Thoracic aorta (tissue), 2 donors: ENCODE data around the gene REEP5. TPM values are rescaled to one million over a fixed set of nuclear protein-coding genes. Genes with fewer than 3 reads are reported as not detected.
"Not testable (repeated sequence)": the region's sequence is repeated elsewhere in the genome, so short reads cannot be mapped to it uniquely, and the experiment has no call there.

Experiments
- ATAC-seq: fragments of 150-250 bp; one replicate; pipeline ENCODE4 v1.8.0; 2017; ENCODE audit warnings: low read depth; ENCODE audit not compliant: insufficient number of reproducible peaks, low FRiP score
- DNase-seq: peaks from one replicate; pipeline ENCODE4 v3.0.0-alpha.2; 2020; ENCODE audit warnings: low spot score
- H3K27ac ChIP-seq, 2 donors: fragments of 200-600 bp; sonication (generic); 1 replicate in 1 of 2; 2 replicates in 1 of 2; pipeline ENCODE4 v1.5.1; 2016; ENCODE audit warnings: mild to moderate bottlenecking in 2 of 2, moderate library complexity in 2 of 2
- H3K27me3 ChIP-seq: fragments of 200-600 bp; sonication (generic); replicated peaks from 2 replicates; pipeline ENCODE4 v1.6.0; 2016; ENCODE audit warnings: mild to moderate bottlenecking; ENCODE audit not compliant: insufficient read depth
- H3K36me3 ChIP-seq: fragments of 200-600 bp; sonication (generic); one replicate; pipeline ENCODE4 v1.5.1; 2016
- H3K4me1 ChIP-seq, 2 donors: fragments of 200-600 bp; sonication (generic); 1 replicate in 1 of 2; 2 replicates in 1 of 2; pipeline versions ENCODE4 v1.5.1 to v1.6.0; 2016; ENCODE audit warnings: low read depth in 2 of 2, mild to moderate bottlenecking in 1 of 2; ENCODE audit not compliant: control insufficient read depth in 1 of 2
- H3K4me3 ChIP-seq: fragments of 200-600 bp; sonication (generic); 2 replicates; pipeline ENCODE4 v1.5.1; 2016; ENCODE audit warnings: mild to moderate bottlenecking
- H3K9me3 ChIP-seq: fragments of 200-600 bp; sonication (generic); 2 replicates; pipeline ENCODE4 v1.5.1; 2016
- CTCF ChIP-seq: fragments of 200-600 bp; sonication (generic); IDR thresholded peaks from one replicate; pipeline ENCODE4 v1.5.1; 2019; ENCODE audit warnings: antibody characterized with exemption
- total RNA-seq, 2 donors: library from RNA; depleted of rRNA; stranded (reverse); fragments of >200 nt; gene quantifications; one replicate each; pipeline versions ENCODE4 v1.1.0 to v1.2.3, GENCODE V29; 2016

REEP5 gene
- total RNA-seq, 2 donors from 2014 or later, result 80.4 to 110 TPM

GRCh38 chr5:112906637-112907036, 15.4 kb downstream of the REEP5 start:
- Histone ChIP-seq H3K9me3 (no peaks in the 10 kb centered on the region), H3K4me3 (no peak overlapping the region), H3K4me1 (peaks cover 4 to 7% of the 10 kb centered on the region in 2 donors), H3K36me3 (peaks cover 15% of the 10 kb centered on the region), H3K27ac (no peak overlapping the region), H3K27me3 (no peaks in the 10 kb centered on the region)
- TF ChIP-seq CTCF, result no peak
- ATAC-seq (no peak), DNase-seq (no peak)

GRCh38 chr5:112904996-112905395, 17.0 kb downstream of the REEP5 start:
- DNase-seq, H3K27me3 ChIP-seq, H3K9me3 ChIP-seq, H3K4me1 ChIP-seq, H3K4me3 ChIP-seq, H3K27ac ChIP-seq, ATAC-seq: not testable (repeated sequence)
- H3K36me3 ChIP-seq, result peaks cover 15% of the 10 kb centered on the region

GRCh38 chr5:112902561-112902960, 19.5 kb downstream of the REEP5 start:
- Histone ChIP-seq H3K36me3 (peaks cover 12% of the 10 kb centered on the region), H3K27me3 (no peaks in the 10 kb centered on the region), H3K4me1 (peaks cover 4 to 7% of the 10 kb centered on the region in 2 donors), H3K4me3 (no peak overlapping the region), H3K27ac (no peak overlapping the region), H3K9me3 (no peaks in the 10 kb centered on the region)
- DNase-seq (no peak), ATAC-seq (no peak)
- TF ChIP-seq CTCF, result no peak

GRCh38 chr5:112895682-112896081, 26.3 kb downstream of the REEP5 start:
- Histone ChIP-seq H3K27ac (no peak overlapping the region), H3K4me1 (no peaks in the 10 kb centered on the region), H3K27me3 (no peaks in the 10 kb centered on the region), H3K36me3 (peaks cover 4% of the 10 kb centered on the region), H3K4me3 (no peak overlapping the region), H3K9me3 (no peaks in the 10 kb centered on the region)
- no peak for TF ChIP-seq CTCF
- DNase-seq (no peak), ATAC-seq (no peak)

- DNase-seq, result no peak
- no peaks in the 10 kb centered on the region for H3K4me1 ChIP-seq
- H3K36me3 ChIP-seq, result peaks cover 7% of the 10 kb centered on the region
- no peak overlapping the region for H3K27ac ChIP-seq
- no peak for TF ChIP-seq CTCF
- no peak for ATAC-seq
- no peaks in the 10 kb centered on the region for H3K27me3 ChIP-seq
- H3K9me3 ChIP-seq, result no peaks in the 10 kb centered on the region
- H3K4me3 ChIP-seq, result no peak overlapping the region
Measured at GRCh38 chr5:112892776-112893175, 29.3 kb downstream of the REEP5 start.

GRCh38 chr5:112892066-112892465, 30.0 kb downstream of the REEP5 start:
- H3K27me3 ChIP-seq, ATAC-seq, H3K27ac ChIP-seq, DNase-seq, H3K4me1 ChIP-seq, H3K9me3 ChIP-seq, H3K36me3 ChIP-seq, H3K4me3 ChIP-seq: not testable (repeated sequence)
